Keratinocyte (primary cell): ENCODE results near the gene PKHD1. TPM values are rescaled to one million over a fixed set of nuclear protein-coding genes. Genes with fewer than 3 reads are reported as not detected.

Experiments
- DNase-seq: peaks from one replicate; pipeline ENCODE4 v3.0.0-alpha.2; 2011; ENCODE audit warnings: low read depth, missing footprints, low spot score
- FAIRE-seq: peaks from 2 replicates; lab custom pipeline; 2011; peaks lifted over from hg19 to GRCh38; lab: Jason Lieb, UNC
- H2AFZ ChIP-seq: 2 replicates; pipeline ENCODE4 v1.6.0; 2012; ENCODE audit warnings: low read length, control low read depth, inconsistent platforms; ENCODE audit not compliant: control insufficient read depth
- H3K27ac ChIP-seq: 2 replicates; pipeline ENCODE4 v1.5.1; 2011; ENCODE audit warnings: low read length; ENCODE audit not compliant: control insufficient read depth, insufficient read depth
- H3K27me3 ChIP-seq: 3 replicates; pipeline ENCODE4 v1.6.0; 2011; ENCODE audit warnings: low read length; ENCODE audit not compliant: control insufficient read depth, insufficient read depth; ENCODE audit errors: extremely low read depth
- H3K36me3 ChIP-seq, 2 experiments: 2 replicates in 1 of 2; 3 replicates in 1 of 2; pipeline ENCODE4 v1.5.1; 2011; ENCODE audit warnings: low read length in 2 of 2, mild to moderate bottlenecking in 1 of 2; ENCODE audit not compliant: control insufficient read depth in 2 of 2, insufficient read depth in 2 of 2; ENCODE audit errors: extremely low read depth in 1 of 2
- H3K4me1 ChIP-seq: 3 replicates; pipeline ENCODE4 v1.5.1; 2011; ENCODE audit warnings: low read length; ENCODE audit not compliant: control insufficient read depth, insufficient read depth; ENCODE audit errors: extremely low read depth
- H3K4me2 ChIP-seq: 3 replicates; pipeline ENCODE4 v1.6.0; 2011; ENCODE audit warnings: low read depth, low read length; ENCODE audit not compliant: control insufficient read depth, insufficient read depth; ENCODE audit errors: extremely low read depth
- H3K4me3 ChIP-seq, 3 experiments: fragments of 200-600 bp in 1 of 3; sonication (generic) in 1 of 3; 2 replicates in 2 of 3; 3 replicates in 1 of 3; pipeline ENCODE4 v1.5.1; 2011 to 2016; ENCODE audit warnings: low read length in 3 of 3, mild to moderate bottlenecking in 3 of 3, control low read depth in 2 of 3, inconsistent platforms in 1 of 3, low read depth in 1 of 3, mixed read lengths in 1 of 3, mixed run types in 1 of 3, moderate library complexity in 1 of 3; ENCODE audit not compliant: control insufficient read depth in 2 of 3, insufficient read depth in 2 of 3; ENCODE audit errors: extremely low read depth in 1 of 3
- H3K79me2 ChIP-seq: 2 replicates; pipeline ENCODE4 v1.6.0; 2012; ENCODE audit warnings: low read length; ENCODE audit not compliant: control insufficient read depth, insufficient read depth
- H3K9ac ChIP-seq: 3 replicates; pipeline ENCODE4 v1.6.0; 2011; ENCODE audit warnings: low read length; ENCODE audit not compliant: control insufficient read depth, insufficient read depth; ENCODE audit errors: extremely low read depth
- H3K9me1 ChIP-seq: 3 replicates; pipeline ENCODE4 v1.6.0; 2011; ENCODE audit warnings: low read length; ENCODE audit not compliant: control insufficient read depth, insufficient read depth; ENCODE audit errors: extremely low read depth
- H3K9me3 ChIP-seq: 2 replicates; pipeline ENCODE4 v1.5.1; 2012; ENCODE audit warnings: low read depth, low read length; ENCODE audit not compliant: control insufficient read depth
- H4K20me1 ChIP-seq: 3 replicates; pipeline ENCODE4 v1.6.0; 2011; ENCODE audit warnings: low read length; ENCODE audit not compliant: control insufficient read depth, insufficient read depth; ENCODE audit errors: extremely low read depth
- CTCF ChIP-seq, 3 experiments: IDR thresholded peaks in 1 of 3; conservative IDR thresholded peaks in 1 of 3; optimal IDR thresholded peaks in 1 of 3; 2 replicates in 2 of 3; 3 replicates in 1 of 3; pipeline versions ENCODE3 to v1.5.1; 2011; ENCODE audit warnings: low read length in 3 of 3, mild to moderate bottlenecking in 3 of 3, moderate library complexity in 2 of 3, control low read depth in 1 of 3, inconsistent platforms in 1 of 3; ENCODE audit not compliant: insufficient read depth in 2 of 3; ENCODE audit errors: extremely low read depth in 1 of 3
- EZH2 ChIP-seq: IDR thresholded peaks from one replicate; pipeline ENCODE4 v1.6.1; 2012; ENCODE audit warnings: inconsistent platforms, mild to moderate bottlenecking, low read length, moderate library complexity
- dilution Hi-C: fragments of 300-500 bp; cut with MboI; formaldehyde crosslinking; loops from one replicate; pipeline ENCODE4 v1.7.0; 2020; ENCODE audit warnings: low sequenced_read_pairs; ENCODE audit not compliant: extremely low pct_ligation_motif_present
- polyA plus RNA-seq, 5 experiments: library from polyadenylated mRNA; depleted of rRNA in 3 of 5; stranded (reverse) in 3 of 5; stranded (forward) in 1 of 5; unstranded in 1 of 5; fragments of >200 nt; gene quantifications; 1 replicate in 1 of 5; 2 replicates in 3 of 5; 3 replicates in 1 of 5; pipeline versions ENCODE4 v1.2.1 to v1.2.3, GENCODE V29; 2011 to 2012; ENCODE audit warnings: missing spikeins in 2 of 5, low read depth in 1 of 5, low replicate concordance in 1 of 5

The PKHD1 gene
- polyA plus RNA-seq, 1 donor (not counting 4 experiments of a cell fraction or from before 2014, with no cell fraction given) = under 0.01 TPM

GRCh38 chr6:51614725-51615124 is 472.7 kb downstream of the PKHD1 start:
- Histone ChIP-seq H3K9ac (no peak overlapping the region), H3K36me3 (no peaks in the 10 kb centered on the region), H3K4me3 (no peak overlapping the region), H3K4me2 (no peak overlapping the region), H2AFZ (no peak overlapping the region), H3K27ac (no peak overlapping the region), H3K9me3 (no peaks in the 10 kb centered on the region), H3K79me2 (no peaks in the 10 kb centered on the region), H4K20me1 (no peaks in the 10 kb centered on the region), H3K9me1 (no peaks in the 10 kb centered on the region), H3K27me3 (no peaks in the 10 kb centered on the region), H3K4me1 (peaks cover 7% of the 10 kb centered on the region)
- FAIRE-seq (no peak), DNase-seq (no peak)
- TF ChIP-seq EZH2 = no peak
- TF ChIP-seq CTCF (optimal IDR thresholded peaks at IDR 0.05 in 1 of 3, IDR thresholded peaks at IDR 0.05 in 1 of 3, conservative IDR thresholded peaks at IDR 0.05 in 1 of 3; ENCODE audit: extremely low read depth in 1 of 3, insufficient read depth in 2 of 3, low read length in 3 of 3) = no peak
- dilution Hi-C loops = no loop called here

DNA sequence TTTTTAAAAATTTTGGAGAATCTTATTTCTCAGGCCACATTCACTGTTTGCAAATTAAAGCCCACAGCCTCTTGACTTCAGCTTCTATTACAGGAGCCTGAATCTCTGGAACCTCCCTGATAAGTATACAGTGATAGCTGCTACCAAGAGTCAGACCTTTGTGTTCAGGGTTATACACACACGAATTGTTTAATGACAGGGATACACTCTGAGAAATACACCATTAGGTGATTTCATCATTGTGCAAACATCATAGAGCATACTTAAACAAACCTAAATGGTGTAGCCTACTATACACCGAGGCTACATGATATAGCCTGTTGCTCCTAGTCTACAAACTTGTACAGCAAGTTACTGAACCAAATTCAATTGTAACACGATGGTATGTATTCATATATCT is 473.9 kb downstream of the PKHD1 start:
- DNase-seq = no peak
- Histone ChIP-seq H2AFZ (no peak overlapping the region), H3K9me3 (no peaks in the 10 kb centered on the region), H4K20me1 (no peaks in the 10 kb centered on the region), H3K9ac (no peak overlapping the region), H3K36me3 (no peaks in the 10 kb centered on the region), H3K9me1 (no peaks in the 10 kb centered on the region), H3K27me3 (no peaks in the 10 kb centered on the region), H3K4me1 (peaks cover 7% of the 10 kb centered on the region), H3K79me2 (no peaks in the 10 kb centered on the region), H3K27ac (no peak overlapping the region), H3K4me2 (no peak overlapping the region), H3K4me3 (no peak overlapping the region)
- dilution Hi-C loops = no loop called here
- no peak for FAIRE-seq
- TF ChIP-seq CTCF (optimal IDR thresholded peaks at IDR 0.05 in 1 of 3, IDR thresholded peaks at IDR 0.05 in 1 of 3, conservative IDR thresholded peaks at IDR 0.05 in 1 of 3; ENCODE audit: extremely low read depth in 1 of 3, insufficient read depth in 2 of 3, low read length in 3 of 3) = no peak
- no peak for TF ChIP-seq EZH2
